ENCODE results near the gene ZNF839. TPM values are rescaled to one million over a fixed set of nuclear protein-coding genes. Genes with fewer than 3 reads are reported as not detected.

Gene ZNF839
- total RNA-seq, 4 donors from 2014 or later: 6.7 to 14.1 (median 11.1) TPM

- WGBS, 2 donors (ENCODE audit: low coverage in 1 of 2): 76 to 86% methylated on average over 7 of the region's 7 CpGs
These were observed 13.8 kb downstream of the ZNF839 start for GRCh38 chr14:102333390-102333789.

GRCh38 chr14:102333795-102334705 is 14.5 kb downstream of the ZNF839 start:
- intact Hi-C loops (cut with DNase I; ENCODE audit: low total_unique reads): no loop called here
- TF ChIP-seq POLR2A (IDR thresholded peaks at IDR 0.05) (no peak), POLR2AphosphoS5 (IDR thresholded peaks at IDR 0.05) (no peak), EP300 (IDR thresholded peaks at IDR 0.05; ENCODE audit: low read depth) (no peak), CTCF (IDR thresholded peaks at IDR 0.05) (no peak)
- DNase-seq: no peak
- Histone ChIP-seq H3K27ac (no peak overlapping the region), H3K4me3 (no peak overlapping the region), H3K36me3 (peaks cover 0 to 27% (median 4%) of the 10 kb centered on the region in 4 donors), H3K27me3 (no peaks in the 10 kb centered on the region), H3K9me3 (no peaks in the 10 kb centered on the region), H3K4me1 (no peaks in the 10 kb centered on the region)
- in situ Hi-C loops (cut with MboI; ENCODE audit: low pct_ligation_motif_present in 1 of 4, low pct_unique_long_range_greater_than_20kb in 1 of 4, low sequenced_read_pairs in 3 of 4): no loop called here
- 96 to 97% methylated on average over 6 to 13 of the region's 13 CpGs for WGBS, 2 donors (ENCODE audit: low coverage in 1 of 2)

More at GRCh38 chr14:102333390-102333789, 13.8 kb downstream of the ZNF839 start:
- H3K9me3 ChIP-seq: no peaks in the 10 kb centered on the region
- H3K27ac ChIP-seq: no peak overlapping the region
- in situ Hi-C loops (cut with MboI; ENCODE audit: low pct_ligation_motif_present in 1 of 4, low pct_unique_long_range_greater_than_20kb in 1 of 4, low sequenced_read_pairs in 3 of 4) (no loop called here), intact Hi-C loops (cut with DNase I; ENCODE audit: low total_unique reads) (no loop called here)
- H3K36me3 ChIP-seq: peaks cover 0 to 24% (median 2%) of the 10 kb centered on the region in 4 donors
- no peak for DNase-seq
- TF ChIP-seq CTCF (IDR thresholded peaks at IDR 0.05) (no peak), EP300 (IDR thresholded peaks at IDR 0.05; ENCODE audit: low read depth) (no peak), POLR2A (IDR thresholded peaks at IDR 0.05) (no peak), POLR2AphosphoS5 (IDR thresholded peaks at IDR 0.05) (no peak)
- H3K27me3 ChIP-seq: no peaks in the 10 kb centered on the region
- no peak overlapping the region for H3K4me3 ChIP-seq
- no peaks in the 10 kb centered on the region for H3K4me1 ChIP-seq

- Histone ChIP-seq H3K9me3 (no peaks in the 10 kb centered on the region), H3K4me3 (no peak overlapping the region), H3K27me3 (no peaks in the 10 kb centered on the region), H3K27ac (no peak overlapping the region), H3K36me3 (peaks cover 0 to 32% (median 6%) of the 10 kb centered on the region in 4 donors), H3K4me1 (no peaks in the 10 kb centered on the region)
- WGBS, 2 donors (ENCODE audit: low coverage in 1 of 2): 80 to 95% methylated on average over 1 to 7 of the region's 7 CpGs
- intact Hi-C loops (cut with DNase I; ENCODE audit: low total_unique reads) (no loop called here), in situ Hi-C loops (cut with MboI; ENCODE audit: low pct_ligation_motif_present in 1 of 4, low pct_unique_long_range_greater_than_20kb in 1 of 4, low sequenced_read_pairs in 3 of 4) (no loop called here)
- no peak for DNase-seq
- TF ChIP-seq CTCF (IDR thresholded peaks at IDR 0.05) (no peak), POLR2A (IDR thresholded peaks at IDR 0.05) (no peak), POLR2AphosphoS5 (IDR thresholded peaks at IDR 0.05) (no peak), EP300 (IDR thresholded peaks at IDR 0.05; ENCODE audit: low read depth) (no peak)
These were observed 15.6 kb downstream of the ZNF839 start for GRCh38 chr14:102335163-102335562.

GRCh38 chr14:102338724-102339123 is 19.2 kb downstream of the ZNF839 start:
- no peak overlapping the region for H3K4me3 ChIP-seq
- intact Hi-C loops (cut with DNase I; ENCODE audit: low total_unique reads) (no loop called here), in situ Hi-C loops (cut with MboI; ENCODE audit: low pct_ligation_motif_present in 1 of 4, low pct_unique_long_range_greater_than_20kb in 1 of 4, low sequenced_read_pairs in 3 of 4) (no loop called here)
- no peaks in the 10 kb centered on the region for H3K4me1 ChIP-seq
- peaks cover 0 to 43% (median 10%) of the 10 kb centered on the region in 4 donors for H3K36me3 ChIP-seq
- H3K9me3 ChIP-seq: no peaks in the 10 kb centered on the region
- DNase-seq: no peak
- H3K27ac ChIP-seq: no peak overlapping the region
- no peak for TF ChIP-seq POLR2A (IDR thresholded peaks at IDR 0.05)
- no peaks in the 10 kb centered on the region for H3K27me3 ChIP-seq
- 94 to 100% methylated on average over 1 to 9 of the region's 9 CpGs for WGBS, 2 donors (ENCODE audit: low coverage in 1 of 2)

All from transverse colon (tissue), 4 donors.